GM21528 (cell line): Measurements from ENCODE around the gene HLA-F.

ENCODE experiments used
- ATAC-seq: cut with Tn5 transposase; IDR thresholded peaks from one replicate; pipeline ENCODE4 v1.9.1; 2021; ENCODE audit warnings: mild to moderate bottlenecking, moderate library complexity; ENCODE audit not compliant: unreplicated experiment, low FRiP score

Gene HLA-F

GRCh38 chr6:29723262-29723665 lies at the start of gene HLA-F:
Gene HLA-F, plus strand, starts transcription at chr6:29723434. Its CDS starts 30 bp downstream, at chr6:29723464.
- ATAC-seq = peak; percentile 94

- ATAC-seq = no peak
Measured at GRCh38 chr6:29674008-29674407, 49.2 kb upstream of the HLA-F start.

DNA sequence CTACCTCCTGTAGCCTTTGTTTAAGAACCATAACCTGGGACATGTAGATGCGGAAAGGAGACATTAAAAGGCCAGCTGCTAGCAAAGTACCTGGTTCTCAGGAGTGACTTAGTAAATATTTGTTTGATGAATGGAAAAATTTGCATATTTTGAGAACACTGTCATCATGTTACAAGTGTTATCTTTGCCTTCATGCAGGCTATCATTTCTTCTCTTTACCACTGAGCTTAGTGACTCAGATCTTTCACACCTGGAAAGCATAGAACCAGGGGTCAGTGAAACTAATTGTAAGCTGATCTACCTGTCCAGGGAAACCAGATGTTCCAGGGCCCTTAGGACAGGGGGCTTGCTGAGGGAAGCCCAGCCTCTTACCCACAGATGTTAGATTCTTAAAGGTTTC lies 47.7 kb upstream of the HLA-F start:
- ATAC-seq = no peak

- no peak for ATAC-seq
Measured at GRCh38 chr6:29676981-29677601, 46.1 kb upstream of the HLA-F start.

GRCh38 chr6:29678114-29678513 lies 45.1 kb upstream of the HLA-F start:
- ATAC-seq = no peak

DNA sequence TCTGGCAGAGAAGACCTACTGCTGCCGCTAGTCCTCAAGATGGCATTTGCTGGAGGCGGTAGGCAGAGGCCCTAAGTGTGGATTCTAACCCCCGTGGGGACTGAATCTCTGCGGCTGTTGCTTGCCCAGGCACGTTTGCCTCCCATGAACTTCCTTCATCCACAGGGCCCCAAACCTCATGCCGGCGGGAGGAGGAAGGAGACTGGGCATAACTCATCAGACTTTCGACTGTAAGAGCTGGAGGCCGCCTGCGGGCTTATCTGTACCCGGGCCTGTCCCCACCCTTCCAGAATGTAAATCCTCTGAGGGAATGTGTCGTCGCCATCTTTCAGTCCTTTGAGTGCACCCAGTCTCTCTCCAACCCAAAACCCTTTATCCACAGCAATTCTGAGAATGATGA lies 43.3 kb upstream of the HLA-F start:
- no peak for ATAC-seq

- ATAC-seq = no peak
Measured at GRCh38 chr6:29680416-29680815, 42.8 kb upstream of the HLA-F start.

GRCh38 chr6:29680904-29681303 lies 42.3 kb upstream of the HLA-F start, which contains the start of gene ZFP57:
Gene ZFP57, minus strand, starts transcription at chr6:29681152. Its CDS starts 4,149 bp downstream, at chr6:29677003.
- no peak for ATAC-seq

DNA sequence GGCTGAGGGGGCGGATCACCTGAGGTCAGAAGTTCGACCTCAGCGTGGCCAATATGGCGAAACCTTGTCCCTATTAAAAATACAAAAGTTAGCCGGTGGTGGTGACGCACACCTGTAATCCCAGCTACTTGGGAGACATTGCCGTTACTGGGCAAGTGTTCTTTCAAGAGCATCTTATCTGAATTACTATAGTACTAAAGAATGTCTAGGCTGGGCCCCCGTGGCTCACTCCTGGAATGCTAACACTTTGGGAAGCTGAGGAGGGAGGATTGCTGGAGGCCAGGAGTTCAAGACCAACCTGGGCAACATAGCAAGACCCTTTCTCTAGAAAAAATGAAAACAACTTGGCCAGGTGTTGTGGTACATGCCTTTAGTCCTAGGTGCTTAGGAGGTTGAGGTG lies 41.4 kb upstream of the HLA-F start:
- ATAC-seq = no peak

DNA sequence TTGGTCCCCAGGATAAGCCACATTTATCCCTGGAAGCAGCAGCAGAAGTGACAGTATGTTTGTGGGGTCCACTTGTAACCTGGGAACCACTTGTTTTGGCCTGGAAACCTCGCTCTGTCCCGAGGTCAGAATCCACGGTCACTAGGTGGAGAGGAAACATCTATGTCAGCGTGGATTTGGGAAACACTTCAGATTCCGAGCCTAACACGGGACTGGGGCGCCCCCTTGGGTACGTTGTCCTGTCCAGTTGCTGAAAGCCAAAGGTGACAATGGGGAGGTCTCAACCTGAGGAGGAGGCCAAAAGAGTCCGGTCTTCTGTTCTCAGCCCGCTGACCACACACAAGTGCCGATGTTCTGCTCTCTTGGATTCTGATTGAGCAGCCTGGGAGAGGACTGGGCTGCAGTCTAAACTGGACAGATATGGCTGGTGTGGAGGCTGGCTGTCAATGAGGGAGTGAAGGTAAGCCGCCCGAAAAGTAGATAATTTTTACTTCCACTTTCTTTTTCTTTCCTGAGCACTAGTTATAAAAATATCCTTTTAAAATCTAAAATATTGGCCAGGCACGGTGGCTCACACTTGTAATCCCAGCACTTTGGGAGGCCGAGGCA lies 37.4 kb upstream of the HLA-F start:
- no peak for ATAC-seq

DNA sequence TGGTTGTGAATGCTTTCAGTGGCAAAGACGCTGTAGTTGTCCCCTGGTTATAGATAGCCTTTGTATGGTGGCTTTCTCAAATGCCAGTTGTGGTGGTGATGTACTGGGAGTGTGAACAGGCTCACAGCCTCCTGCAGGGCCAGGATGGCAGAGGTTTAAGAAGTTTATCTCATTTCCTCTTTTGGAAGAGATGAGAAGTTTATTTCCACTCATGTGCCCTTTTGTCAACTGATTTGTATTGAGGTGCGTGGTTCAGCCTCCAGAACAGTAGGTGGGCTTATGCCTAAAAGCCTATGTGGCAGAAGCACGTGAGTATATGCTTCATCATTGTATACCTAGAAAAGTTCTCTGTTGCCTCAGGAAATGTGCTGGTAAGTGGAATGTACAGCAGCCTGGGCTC lies 28.6 kb upstream of the HLA-F start:
- no peak for ATAC-seq

GRCh38 chr6:29696147-29697125 lies 26.8 kb upstream of the HLA-F start:
- ATAC-seq = no peak

- no peak for ATAC-seq
Measured at GRCh38 chr6:29702519-29703103, 20.6 kb upstream of the HLA-F start.

DNA sequence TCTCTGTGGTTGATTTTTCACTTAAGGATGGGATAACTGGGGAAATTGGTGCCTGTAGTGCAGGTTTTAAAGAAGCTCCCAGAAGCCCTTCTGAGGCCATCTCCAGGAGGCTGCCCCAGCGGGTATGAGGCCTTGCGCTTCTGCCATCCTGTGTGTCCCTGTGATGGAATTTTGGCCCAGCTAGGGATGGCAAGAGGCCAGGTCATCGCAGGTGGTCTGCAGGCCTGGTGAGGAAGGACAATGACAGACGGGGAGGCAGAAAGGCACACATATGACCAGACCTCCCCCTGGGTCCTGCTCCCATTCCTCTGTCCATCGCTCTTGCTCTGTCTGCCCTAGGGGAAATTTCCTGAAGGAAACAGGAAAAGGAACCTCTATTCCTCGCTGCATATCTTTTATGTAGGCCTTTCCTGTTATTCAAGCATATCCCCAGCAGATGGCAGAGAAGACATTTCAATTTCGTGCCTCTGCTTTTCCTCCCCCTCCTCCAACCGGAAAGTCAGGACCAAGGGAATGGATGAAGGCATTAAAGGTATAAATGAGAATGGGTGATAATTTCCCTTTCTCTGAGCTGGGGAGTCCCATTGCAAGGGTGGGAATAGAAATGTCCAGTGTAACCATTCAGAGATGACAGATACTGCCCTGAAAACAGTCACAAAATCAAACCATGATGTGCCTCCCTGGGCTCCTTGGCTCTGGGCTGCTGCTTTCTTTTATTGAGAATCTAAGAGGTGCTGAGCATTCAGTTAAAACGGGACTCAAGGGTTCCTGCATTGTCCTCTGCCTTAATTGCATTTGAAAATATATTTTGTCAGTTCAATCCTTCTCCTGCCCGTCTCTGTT lies 17.6 kb upstream of the HLA-F start:
- ATAC-seq = no peak

- no peak for ATAC-seq
Measured at GRCh38 chr6:29708432-29709179, 14.6 kb upstream of the HLA-F start.

DNA sequence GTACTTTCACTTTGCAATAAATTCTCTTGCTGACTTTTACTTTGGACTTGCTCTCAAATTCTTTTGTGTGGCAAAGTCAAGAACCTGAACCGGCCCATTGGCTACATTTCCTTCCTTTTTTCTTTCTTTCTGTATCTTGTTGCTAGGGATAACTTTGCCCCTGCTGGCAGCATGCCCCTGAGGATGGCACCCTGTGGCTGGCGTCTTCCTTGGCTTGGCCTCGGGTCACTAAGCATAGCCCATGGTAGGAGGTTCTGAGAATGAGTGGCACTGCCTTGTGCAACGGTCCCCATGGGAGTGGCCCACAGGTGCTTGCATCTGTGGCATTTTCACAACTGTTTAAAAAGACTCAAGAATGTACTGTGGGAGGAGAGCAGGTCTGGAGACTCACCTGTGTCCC lies 14.0 kb upstream of the HLA-F start:
- no peak for ATAC-seq

GRCh38 chr6:29710281-29710941 lies 12.8 kb upstream of the HLA-F start:
- ATAC-seq = no peak

GRCh38 chr6:29720863-29721262 lies 2.4 kb upstream of the HLA-F start:
- ATAC-seq = no peak
